Activated CD4-positive, CD25-positive, alpha-beta regulatory T cell treated with anti-CD3 and anti-CD28 coated beads, Interleukin-2, amount 50 U/mL, for 24 hours (primary cell): ENCODE measurements around the gene LSAMP.
A peak's percentile ranks its signal among the peaks of the same experiment; 100 is the strongest.

Source experiments
- ATAC-seq, 2 donors: fragments of 150-1000 bp; cut with Tn5 transposase; one replicate each; pipeline ENCODE4 v1.10.0; 2021; ENCODE audit warnings: mild to moderate bottlenecking in 1 of 2, moderate library complexity in 1 of 2

The LSAMP gene

DNA sequence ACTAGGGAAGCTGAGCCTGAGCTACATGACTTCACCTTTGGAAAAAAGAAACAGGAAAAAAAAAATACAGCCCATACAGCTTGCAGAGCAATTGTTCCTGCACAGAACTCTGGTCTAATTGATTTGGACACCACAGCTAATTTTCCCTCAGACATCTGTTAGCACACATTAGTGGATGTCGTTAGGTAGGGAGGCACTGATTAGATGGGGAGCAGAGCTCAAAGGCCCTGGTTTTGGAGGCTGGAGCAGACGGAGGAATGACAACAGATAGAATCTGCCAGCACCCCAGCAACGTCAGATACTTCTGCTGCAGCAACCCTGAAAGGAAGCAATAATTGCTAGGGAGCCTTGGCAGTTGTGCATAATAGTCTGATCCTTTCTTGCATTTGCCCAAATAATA is 398.9 kb downstream of the LSAMP start:
- no peak for ATAC-seq

DNA sequence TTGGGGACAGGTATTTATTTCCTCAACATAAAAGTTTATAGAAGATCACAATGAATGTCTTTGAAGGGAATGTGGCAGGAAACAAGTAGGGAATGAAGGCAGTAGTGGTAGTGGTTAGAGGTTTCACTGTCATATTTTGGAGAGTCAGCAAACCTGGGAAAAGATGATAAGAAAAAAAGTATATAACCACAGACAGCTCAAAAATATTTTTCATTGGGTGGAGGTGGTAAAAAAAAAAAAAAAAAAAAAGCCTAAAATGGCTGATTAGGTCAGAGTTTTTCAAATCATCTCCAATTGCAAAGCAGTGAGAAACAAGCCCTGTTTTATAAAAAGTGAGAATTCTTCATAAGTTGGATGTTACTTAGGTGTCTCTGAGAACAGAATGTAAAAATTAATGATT is 400.0 kb downstream of the LSAMP start:
- ATAC-seq, result no peak

DNA sequence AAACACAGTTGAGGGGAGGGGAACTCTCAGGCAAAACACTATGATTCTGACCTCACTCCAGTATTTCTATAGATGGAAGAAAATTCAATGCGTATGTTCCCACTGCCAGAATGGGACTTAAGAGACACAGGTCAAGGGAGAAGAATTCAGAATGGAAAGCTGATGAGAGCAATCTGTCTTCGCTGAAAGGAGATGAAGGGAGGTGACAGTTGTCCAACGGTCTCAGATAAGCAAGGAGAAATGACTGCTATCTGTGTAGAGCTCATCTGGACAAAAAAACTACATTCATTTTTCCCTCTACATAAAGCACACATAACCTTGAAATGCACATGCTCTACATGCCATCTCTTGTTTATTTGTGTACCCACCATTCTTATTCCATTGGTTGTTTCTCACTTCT is 405.1 kb downstream of the LSAMP start:
- ATAC-seq, result no peak

DNA sequence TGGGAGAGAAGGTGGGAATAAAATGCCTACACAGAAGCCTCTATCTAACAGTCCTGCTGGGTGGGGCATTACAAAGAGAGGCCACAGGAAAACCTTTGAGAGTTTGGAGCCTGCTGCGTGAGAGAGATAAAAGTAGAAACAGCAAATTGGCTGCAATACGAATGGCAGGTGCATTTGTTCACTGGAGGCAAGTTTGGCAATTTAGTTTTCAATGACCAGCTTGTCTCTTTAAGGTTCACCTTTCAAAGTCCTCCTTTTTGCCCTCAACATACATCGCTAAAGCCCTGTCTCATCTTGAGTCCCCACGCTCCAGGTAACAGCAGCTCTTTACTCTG is 405.7 kb downstream of the LSAMP start:
- ATAC-seq, result no peak

DNA sequence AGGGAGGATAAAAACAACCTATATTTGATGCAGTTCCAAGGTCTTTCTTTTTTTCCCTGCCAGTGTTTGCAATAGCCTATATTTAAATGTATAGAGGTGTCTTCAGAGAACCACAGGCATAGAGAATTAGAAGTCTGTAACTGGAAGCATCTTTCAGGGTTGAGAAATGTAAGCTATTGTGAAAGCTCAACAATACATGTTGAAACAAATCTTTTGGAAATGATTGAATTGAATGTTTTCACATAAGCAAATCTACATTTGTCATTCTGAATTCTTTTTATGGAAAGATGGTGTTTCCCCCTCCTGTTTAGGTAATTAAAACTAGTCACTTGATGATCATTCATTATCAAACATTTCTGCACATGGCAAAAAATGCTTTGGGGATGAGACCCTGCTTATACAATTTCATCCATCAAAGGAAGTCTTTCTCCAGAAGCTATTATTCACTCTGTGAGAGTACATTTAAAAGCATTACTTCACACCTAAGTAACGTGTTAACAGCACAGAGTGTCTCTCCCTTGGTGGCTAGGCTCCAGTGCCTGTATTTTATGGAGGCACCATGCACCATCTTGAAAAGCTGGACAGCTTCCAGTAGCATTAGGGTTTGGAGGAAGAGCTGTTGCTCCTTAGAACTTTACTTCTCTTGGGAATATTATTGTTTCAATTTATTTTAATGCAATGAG is 406.2 kb downstream of the LSAMP start:
- no peak for ATAC-seq

DNA sequence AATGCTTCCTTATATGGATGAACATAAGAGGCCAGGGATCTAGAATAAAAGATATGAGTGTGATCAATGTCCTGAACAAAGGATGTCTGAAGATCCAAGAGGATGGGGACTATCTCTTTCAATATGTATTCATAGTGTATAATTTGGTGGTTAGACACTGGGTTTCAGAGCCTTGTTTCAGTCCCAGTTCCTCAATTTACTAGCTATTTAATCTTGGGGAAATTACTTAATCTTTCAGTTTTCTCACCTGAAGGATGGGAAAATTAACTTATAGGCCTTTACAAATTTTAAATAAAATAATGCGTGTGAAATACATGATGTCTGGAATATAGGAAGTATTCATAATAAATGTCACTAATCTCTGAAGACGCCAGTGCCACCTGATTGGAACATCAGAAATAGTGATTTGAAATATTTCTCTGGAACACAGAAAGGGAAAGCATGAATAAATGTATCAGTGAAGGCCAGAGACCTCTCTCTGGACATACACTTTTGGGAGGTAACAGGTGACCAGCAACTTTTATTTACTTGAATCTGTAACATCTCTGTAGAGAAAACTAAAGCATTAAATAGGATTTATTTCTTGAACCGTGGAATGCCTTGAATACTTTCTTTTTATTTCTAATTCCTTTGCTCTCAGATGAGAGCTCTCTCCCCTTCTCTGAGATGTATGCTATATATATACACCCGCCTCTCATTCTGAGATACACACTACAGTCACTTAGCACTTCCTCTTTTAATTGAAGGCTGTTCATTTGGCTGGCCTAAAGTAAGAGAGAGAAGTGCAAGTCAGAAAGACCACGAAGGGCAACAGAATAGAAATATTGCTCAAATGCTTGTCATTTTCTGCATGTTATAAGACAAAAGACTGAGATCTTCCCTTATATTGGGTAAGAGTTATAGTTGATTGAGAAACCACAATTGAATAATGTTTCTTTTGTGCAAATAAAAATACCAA is 407.1 kb downstream of the LSAMP start:
- ATAC-seq, result no peak

DNA sequence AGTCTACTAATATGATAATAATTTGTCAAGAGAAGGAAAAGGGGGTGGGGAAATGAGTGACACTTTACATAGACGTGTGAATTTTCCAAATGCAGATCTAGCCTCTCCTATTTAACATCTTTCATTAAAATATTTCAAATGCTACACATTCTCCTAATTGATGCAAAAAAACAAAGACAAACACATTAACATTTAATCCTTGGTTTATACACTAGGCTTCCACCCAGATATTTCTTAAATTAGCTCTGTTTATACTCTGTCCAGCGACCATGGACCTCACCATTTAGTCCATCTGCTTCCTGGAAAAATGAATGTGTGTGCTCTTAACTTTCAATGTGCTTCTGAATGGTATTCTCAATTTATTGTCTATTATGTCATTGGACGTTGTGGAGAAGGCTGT is 409.9 kb downstream of the LSAMP start:
- no peak for ATAC-seq

DNA sequence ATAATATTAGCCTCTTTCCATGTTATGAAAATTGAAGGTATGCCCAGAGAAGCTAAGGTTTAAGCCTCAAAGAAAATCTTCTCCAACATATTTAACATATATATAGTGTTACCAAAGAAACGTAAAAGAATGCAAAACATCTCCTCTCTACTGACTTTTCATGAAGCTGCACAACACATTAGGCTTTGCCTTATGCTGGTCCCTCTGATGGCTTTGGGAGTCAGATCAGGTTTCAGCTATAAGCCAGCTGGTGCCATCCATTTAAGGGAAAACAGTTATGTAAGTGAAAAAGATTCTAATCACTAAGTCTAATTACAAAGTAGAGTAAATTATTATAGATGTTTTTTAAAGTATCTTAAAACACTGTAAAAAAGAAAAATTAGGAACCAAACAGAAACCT is 410.5 kb downstream of the LSAMP start:
- no peak for ATAC-seq

DNA sequence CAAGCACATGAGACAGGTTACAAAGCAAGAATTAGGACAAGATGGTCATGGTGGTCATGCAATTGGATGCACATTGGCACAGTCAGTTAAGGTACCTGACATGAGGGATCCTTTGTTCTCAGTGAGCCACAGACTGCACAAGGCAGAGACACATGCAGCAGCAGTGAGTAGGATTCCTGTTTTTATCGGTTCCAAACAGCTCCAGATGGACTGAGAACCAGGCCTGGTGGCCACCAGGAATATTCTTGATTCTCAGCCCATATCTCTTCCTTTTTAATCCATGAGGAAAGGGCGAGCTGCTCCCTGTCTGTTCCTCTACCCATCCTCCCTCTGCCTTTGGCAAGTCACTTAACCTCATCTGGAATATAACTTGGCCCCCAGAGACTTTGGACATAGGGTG is 411.2 kb downstream of the LSAMP start:
- ATAC-seq, result no peak

DNA sequence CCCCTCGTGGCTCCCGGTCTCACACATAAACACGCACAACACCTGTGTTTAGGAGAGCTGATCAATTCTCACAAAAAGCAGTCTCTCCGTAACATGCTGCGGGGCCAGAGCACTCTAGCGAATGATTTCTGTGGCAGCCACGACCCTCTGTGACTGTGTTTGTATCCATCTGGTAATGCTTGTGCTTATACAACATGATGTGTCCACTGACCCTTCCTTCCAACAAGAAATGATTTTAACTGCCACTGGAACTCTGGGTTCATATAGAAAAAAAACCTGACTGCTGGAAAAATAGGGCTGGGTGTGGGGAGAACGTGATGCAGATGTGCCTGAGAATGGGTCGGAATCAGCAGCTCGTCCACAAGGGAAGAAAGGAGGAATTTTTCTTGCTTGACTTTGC is 411.8 kb downstream of the LSAMP start:
- ATAC-seq, result no peak

DNA sequence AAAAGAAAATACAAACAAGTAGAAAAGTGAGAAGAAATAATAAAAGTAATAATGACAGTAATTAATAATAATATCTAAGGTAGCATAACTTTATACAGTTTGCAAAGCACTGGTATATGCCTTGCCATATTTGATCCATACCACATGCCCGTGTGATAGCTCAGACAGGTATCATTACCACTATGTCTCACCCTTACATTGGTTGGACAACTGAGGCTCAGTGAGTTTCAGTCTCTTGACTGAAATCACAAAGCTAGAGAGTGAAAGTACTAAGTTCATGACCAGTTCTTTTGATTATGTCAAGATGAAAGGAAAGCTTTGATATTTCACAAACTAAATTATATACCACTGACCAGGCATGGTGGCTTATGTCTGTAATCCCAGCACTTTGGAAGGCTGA is 413.1 kb downstream of the LSAMP start:
- no peak for ATAC-seq

DNA sequence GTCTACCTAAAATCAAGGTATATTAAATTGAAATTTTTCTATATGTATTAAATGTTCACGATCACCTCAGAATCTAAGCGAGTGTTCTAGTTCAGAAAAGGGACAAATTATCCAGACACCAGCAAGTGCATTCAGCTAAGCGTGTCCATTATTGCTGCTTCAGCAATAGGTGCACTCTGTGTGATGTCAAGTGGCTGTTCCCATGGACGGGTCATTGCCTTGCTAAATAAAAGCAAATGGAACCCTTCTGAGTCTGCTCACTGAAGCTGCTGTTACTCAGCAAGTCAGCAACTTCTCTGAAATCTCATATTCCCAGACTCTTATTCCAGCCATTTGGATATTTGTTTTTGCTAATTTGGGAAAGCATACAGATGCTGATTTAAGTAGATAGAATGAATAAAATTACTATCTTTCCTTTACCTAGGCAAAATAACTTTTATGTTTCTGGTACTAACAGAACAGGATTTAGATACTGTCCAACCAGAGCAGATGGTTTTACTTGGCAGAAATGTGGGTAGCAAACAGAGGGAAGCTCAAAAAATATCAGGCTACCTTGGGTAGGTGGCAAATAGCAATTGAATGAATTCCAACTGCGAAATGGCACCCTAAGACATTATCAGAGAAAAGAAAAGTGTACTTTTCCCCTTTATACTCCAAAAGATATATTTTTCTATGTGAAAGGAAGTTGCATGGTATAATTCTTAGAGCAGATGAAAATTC is 415.0 kb downstream of the LSAMP start:
- ATAC-seq, result no peak

DNA sequence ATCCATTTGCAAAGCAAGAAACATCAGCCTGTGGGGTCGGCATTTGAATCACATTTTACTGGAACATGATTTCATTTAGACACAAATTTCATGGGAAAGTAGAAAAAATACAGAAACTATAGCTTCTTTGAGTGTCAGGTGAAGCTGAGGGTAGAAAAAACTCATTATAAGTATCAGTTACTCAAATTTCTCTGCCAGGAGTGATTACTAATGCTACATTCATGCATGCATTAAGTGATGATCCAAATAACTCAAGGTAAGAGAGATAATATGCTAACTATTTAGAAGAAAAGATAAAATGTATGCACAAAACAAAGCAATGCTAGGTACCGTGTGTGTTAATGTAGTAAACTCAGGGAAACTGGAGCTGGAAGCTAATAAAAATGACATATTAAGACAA is 416.0 kb downstream of the LSAMP start:
- ATAC-seq, result no peak

DNA sequence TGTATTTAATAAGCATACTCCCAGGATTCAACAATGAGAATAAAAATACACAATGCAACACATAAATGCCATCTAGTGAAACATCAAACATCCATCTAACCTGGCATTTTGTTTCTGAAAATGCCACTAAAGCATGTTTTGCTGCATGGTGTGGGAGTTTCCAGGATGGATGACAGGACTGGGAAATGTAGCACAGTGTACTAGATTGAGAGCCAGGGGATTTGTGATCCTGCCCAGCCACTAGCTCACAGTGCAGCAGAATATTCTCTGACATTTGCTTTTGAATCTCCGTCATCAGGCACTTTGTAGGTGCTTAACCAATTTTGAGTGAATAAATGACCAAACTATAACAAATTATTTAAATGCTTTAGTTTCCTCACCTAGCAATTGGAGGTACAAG is 417.1 kb downstream of the LSAMP start:
- ATAC-seq, result no peak

DNA sequence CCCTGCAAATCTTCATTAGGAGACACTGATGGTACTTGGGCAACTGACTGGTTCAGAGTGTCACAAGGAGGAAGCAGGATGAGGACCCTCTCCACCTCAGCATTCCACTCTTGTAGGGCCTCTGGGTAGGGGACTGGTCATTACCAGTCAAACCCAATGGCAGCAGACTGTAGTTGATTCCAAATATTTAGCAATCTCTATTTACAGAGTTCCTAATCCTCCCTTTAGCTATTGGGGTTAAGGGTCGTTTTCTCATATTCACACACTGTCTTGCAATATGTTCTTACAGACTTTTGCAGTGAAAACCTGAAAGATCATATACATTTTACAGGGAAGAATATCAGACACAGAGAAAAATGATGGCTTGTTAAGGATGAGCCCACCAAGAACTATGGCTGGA is 424.3 kb downstream of the LSAMP start:
- ATAC-seq, result no peak

DNA sequence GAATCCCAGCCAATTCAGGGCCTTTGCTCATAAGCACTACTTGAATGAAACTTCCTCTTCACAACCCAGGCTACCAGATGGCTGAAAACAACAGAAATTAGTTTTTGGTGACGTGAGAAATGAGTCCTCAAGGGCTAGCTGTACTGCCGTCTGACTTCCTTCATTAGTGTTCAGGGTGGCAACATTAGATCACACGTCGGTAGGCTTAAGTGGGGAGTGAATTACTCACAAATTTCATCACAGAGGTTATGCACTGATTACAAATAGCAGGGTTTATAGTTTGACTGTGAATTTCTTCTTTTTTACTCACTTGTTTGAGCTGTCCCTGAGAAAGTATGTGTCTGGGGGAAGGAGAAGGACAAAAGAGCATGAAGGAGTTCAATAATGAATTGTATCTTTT is 424.8 kb downstream of the LSAMP start:
- peak in 1 of 2 donors; percentile 45 for ATAC-seq

DNA sequence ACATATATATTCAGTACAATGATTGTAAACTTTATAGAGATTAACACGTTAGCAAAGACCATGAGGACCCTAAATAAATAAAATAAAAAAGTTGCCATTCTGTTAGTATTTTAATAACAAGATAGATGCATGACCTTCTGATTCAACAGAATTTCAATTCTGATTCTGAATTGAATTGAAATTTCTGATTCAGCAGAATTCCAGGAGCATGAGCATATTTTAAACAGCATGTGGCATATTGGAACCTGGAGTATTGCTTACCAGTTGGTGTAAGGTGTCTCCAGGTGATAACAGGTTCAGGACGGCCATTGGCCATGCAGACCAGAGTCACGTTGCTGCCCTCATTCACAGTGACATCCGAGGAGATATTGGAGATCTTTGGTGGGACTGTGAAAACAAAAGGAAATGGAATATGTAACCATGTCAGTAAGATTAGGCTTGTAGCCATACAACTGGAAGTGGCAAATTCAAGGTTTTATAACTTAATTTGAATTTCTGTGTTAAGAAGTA is 426.0 kb downstream of the LSAMP start:
- no peak for ATAC-seq

DNA sequence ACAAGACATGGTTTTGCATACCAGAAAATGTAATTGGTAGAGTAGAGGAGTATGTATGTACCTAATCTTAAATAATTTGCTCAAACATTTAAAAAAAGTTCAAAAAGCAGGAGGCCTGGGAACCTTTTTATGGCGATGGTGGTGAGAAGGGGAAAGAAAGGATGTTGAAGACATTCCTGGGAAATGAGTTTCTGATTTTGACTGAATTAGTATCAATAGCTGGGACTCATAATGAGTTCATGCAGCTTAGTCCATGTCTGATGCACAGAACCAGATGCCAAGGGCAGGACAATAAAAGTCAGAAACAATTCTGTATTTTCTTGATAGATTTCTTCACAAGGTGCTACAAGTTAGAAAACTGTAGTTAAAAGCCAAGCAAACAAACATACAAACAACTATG is 426.6 kb downstream of the LSAMP start:
- no peak for ATAC-seq

DNA sequence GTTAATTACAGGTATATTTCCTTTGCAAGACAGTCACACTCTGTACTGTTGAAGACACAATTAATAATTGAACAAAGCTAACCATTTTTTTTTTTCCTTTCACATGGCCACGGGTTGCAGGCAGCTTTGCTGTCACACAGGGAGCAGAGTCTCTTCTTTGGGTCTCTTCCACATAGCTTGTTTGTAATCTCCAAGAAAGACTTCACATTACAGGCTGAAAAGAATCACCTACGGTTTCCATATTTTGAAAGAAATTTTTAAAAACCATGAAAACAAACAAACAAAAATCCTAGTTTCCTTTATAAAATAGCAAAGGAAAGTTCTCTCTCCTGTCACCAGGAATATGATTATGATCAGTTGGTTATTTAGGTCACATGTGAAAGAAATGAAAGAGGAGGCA is 429.4 kb downstream of the LSAMP start:
- ATAC-seq, result no peak

DNA sequence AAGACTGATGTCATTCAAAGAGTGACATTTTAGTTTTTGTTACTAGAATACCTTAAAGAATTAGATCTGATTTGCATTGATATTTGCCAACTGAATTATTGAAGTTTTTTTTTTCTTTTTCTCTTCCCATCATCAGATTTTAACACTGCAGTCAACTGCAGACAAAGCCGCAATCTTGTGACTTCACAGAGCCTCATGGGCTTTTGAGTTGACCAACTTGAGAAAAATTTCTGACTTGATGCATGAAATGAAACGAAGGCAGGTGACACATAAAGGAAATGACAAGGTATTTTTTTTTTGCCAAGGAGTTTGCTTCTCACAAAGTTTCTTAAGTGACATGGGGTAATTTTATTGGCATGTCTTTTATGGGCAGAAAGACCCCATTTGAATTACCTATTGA is 438.3 kb downstream of the LSAMP start:
- ATAC-seq, result no peak

DNA sequence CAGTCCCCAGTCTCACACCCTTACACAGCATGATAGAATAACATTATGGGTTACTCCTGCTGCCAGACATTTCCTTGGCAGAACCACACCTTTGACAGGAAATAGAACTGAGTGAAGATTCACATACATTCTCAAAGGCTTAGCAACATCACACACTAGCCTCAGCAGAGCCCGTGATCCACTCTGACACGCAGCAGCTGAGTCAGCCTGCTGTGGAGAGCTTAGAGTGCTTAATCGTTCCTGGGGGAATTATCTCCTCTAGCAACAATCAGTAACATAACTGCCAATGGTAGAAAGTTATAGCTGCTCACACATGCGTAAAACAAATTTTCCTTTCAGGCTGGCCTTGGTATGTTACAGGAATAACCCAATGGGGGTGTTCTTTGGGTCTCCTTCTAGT is 439.9 kb downstream of the LSAMP start:
- ATAC-seq, result no peak

DNA sequence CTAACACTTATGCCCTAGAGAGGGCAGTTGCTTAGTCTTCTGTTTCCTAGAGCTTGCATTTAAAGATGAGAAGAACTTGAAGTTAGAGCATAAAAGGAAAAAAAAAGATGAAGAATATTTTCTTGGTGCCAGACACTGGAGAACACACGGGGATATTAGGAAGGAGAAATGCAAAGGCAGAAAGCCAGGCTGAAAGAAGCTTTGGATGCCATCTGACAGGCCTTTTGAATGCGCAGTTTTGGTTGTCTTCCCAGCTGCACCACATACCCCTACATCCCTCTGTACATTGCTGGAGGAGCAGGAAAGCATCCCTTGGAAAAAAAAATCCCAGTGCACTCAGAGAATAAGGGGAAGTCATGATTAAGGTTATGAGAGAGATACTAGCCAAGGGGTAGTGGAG is 443.1 kb downstream of the LSAMP start:
- no peak for ATAC-seq

DNA sequence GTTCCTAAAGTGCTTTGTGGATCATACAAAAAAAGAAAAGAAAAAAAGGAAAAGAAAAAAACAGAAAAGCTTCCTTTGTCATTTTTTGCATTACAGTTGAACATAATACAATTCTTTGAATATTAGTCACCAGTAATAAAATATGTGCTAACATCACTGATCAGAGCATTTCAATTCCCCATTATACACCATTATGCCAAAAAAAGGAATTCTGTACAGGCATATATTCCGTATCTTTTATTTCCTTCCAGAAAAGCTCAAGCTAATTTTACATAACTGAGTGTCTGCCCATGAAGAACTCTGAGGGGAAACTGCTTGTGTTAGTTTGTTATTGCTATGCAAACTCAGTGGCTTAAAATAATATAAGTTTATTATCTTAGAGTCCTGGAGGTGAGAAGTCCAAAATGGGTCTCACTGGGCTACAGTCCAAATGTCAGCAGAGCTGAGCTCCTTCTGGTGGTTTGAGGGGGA is 444.1 kb downstream of the LSAMP start:
- no peak for ATAC-seq
